ENCODE data around the gene PPP1R16B. TPM values are rescaled to one million over a fixed set of nuclear protein-coding genes. Genes with fewer than 3 reads are reported as not detected.

The PPP1R16B gene
- total RNA-seq, 1 donor from 2014 or later: 109 TPM

- Mint-ChIP-seq H3K27ac (peak overlapping the region; percentile 86), H3K9me3 (no peaks in the 10 kb centered on the region), H3K4me1 (ENCODE audit: low read depth) (peaks cover 45% of the 10 kb centered on the region), H3K4me3 (ENCODE audit: low read depth) (no peak overlapping the region), H3K36me3 (ENCODE audit: low read depth) (peaks cover 58% of the 10 kb centered on the region), H3K27me3 (ENCODE audit: low read depth) (no peaks in the 10 kb centered on the region)
- intact Hi-C loops (cut with micrococcal nuclease): loop anchor here (2.0 to 5.0 kb wide), 3 partner anchors 18 to 160 kb away; partner anchors contain the start of gene ACTR5
- DNase-seq (ENCODE audit: low spot score): no peak
Observed at GRCh38 chr20:38892091-38892981, 86.8 kb downstream of the PPP1R16B start.

DNA sequence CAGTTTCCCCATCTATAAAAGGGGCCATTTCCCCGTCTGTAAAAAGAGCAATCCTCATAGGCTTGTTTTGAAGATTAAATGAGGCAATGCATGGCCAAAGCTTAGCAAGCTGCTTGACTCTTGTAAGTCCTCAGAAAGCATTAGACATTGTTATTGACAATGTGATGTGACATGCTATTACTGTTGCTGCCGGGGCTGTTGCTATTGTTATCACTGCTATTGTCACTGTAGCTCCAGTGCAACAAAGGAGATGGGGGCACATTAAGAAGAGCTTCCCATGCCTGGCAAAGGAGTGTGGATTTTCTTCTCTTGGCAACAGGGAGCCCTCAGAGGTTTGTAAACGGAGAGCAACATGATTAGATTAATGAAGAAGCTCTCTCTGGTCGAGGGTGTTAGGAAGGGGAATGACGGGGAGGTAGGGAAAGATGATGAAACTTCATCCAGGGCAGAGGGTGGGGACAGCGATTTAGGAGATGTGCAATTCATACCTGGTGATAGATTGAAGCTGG is 87.6 kb downstream of the PPP1R16B start:
- H3K27ac Mint-ChIP-seq: peak overlapping the region; percentile 86
- no peaks in the 10 kb centered on the region for H3K9me3 Mint-ChIP-seq
- no peak for DNase-seq (ENCODE audit: low spot score)
- intact Hi-C loops (cut with micrococcal nuclease): loop anchor here (1.0 to 5.0 kb wide), 5 partner anchors 18 to 161 kb away; partner anchors contain the start of genes ACTR5 and PPP1R16B
- H3K27me3 Mint-ChIP-seq (ENCODE audit: low read depth): no peaks in the 10 kb centered on the region
- H3K4me1 Mint-ChIP-seq (ENCODE audit: low read depth): peaks cover 45% of the 10 kb centered on the region
- peaks cover 64% of the 10 kb centered on the region for H3K36me3 Mint-ChIP-seq (ENCODE audit: low read depth)
- peak overlapping the region; percentile 22 for H3K4me3 Mint-ChIP-seq (ENCODE audit: low read depth)

GRCh38 chr20:38893565-38894090 is 88.1 kb downstream of the PPP1R16B start:
- Mint-ChIP-seq H3K27me3 (ENCODE audit: low read depth) (no peaks in the 10 kb centered on the region), H3K9me3 (no peaks in the 10 kb centered on the region), H3K27ac (peak overlapping the region; percentile 62), H3K4me3 (ENCODE audit: low read depth) (no peak overlapping the region), H3K36me3 (ENCODE audit: low read depth) (peaks cover 68% of the 10 kb centered on the region), H3K4me1 (ENCODE audit: low read depth) (peaks cover 45% of the 10 kb centered on the region)
- DNase-seq (ENCODE audit: low spot score): peak; percentile 72
- intact Hi-C loops (cut with micrococcal nuclease): loop anchor here (1.0 to 5.0 kb wide), 6 partner anchors 19 to 247 kb away; partner anchors contain the start of genes ACTR5 and PPP1R16B

- no peaks in the 10 kb centered on the region for H3K27me3 Mint-ChIP-seq (ENCODE audit: low read depth)
- intact Hi-C loops (cut with micrococcal nuclease): loop anchor here (2.0 to 5.0 kb wide), 3 partner anchors 147 to 247 kb away; partner anchors contain the start of gene ACTR5
- H3K9me3 Mint-ChIP-seq: no peaks in the 10 kb centered on the region
- peak overlapping the region; percentile 79 for H3K27ac Mint-ChIP-seq
- H3K4me3 Mint-ChIP-seq (ENCODE audit: low read depth): peak overlapping the region; percentile 18
- H3K36me3 Mint-ChIP-seq (ENCODE audit: low read depth): peaks cover 65% of the 10 kb centered on the region
- no peak for DNase-seq (ENCODE audit: low spot score)
- H3K4me1 Mint-ChIP-seq (ENCODE audit: low read depth): peaks cover 41% of the 10 kb centered on the region
Observed at GRCh38 chr20:38894091-38894847, 88.8 kb downstream of the PPP1R16B start.

DNA sequence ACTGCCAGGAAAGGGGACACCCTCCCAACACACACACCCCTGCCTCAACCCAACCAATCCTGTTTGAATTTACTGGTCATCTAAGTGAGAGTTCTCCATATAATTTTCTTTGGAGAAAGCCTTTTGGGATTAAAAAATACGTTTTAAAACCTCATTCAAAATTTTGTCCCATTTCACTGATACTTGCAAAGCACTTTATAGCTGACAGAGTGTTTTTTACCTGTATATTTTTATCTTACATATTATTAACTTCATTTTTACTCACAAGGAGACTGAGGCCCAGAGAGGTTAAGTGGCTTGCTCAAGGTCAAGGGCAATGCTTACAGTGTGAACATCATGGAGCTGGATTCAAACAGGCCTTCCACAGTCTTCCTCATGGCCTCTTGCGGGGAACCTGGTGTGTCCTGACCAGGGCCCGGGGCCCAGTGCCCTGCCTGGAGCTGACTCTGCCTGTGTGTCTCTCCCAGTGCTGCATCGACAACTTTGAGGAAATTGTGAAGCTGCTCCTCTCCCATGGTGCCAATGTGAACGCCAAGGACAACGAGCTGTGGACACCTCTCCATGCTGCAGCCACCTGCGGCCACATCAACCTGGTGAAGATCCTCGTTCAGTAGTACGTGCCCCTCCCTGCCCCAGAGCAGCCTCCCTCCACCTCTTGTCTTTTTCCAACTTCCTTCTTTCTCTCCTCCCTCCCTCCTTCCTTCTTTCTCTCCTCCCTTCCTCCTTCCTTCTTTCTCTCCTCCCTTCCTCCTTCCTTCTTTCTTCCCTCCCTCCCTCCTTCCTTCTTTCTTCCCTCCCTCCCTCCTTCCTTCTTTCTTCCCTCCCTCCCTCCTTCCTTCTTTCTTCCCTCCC is 89.8 kb downstream of the PPP1R16B start:
- peaks cover 32% of the 10 kb centered on the region for H3K4me1 Mint-ChIP-seq (ENCODE audit: low read depth)
- H3K9me3 Mint-ChIP-seq: no peaks in the 10 kb centered on the region
- peaks cover 65% of the 10 kb centered on the region for H3K36me3 Mint-ChIP-seq (ENCODE audit: low read depth)
- intact Hi-C loops (cut with micrococcal nuclease): loop anchor here (2.0 kb wide), 1 partner anchor 249 kb away; no protein-coding TSS in a partner anchor
- no peak for DNase-seq (ENCODE audit: low spot score)
- no peak overlapping the region for H3K4me3 Mint-ChIP-seq (ENCODE audit: low read depth)
- H3K27ac Mint-ChIP-seq: no peak overlapping the region
- H3K27me3 Mint-ChIP-seq (ENCODE audit: low read depth): no peaks in the 10 kb centered on the region

DNA sequence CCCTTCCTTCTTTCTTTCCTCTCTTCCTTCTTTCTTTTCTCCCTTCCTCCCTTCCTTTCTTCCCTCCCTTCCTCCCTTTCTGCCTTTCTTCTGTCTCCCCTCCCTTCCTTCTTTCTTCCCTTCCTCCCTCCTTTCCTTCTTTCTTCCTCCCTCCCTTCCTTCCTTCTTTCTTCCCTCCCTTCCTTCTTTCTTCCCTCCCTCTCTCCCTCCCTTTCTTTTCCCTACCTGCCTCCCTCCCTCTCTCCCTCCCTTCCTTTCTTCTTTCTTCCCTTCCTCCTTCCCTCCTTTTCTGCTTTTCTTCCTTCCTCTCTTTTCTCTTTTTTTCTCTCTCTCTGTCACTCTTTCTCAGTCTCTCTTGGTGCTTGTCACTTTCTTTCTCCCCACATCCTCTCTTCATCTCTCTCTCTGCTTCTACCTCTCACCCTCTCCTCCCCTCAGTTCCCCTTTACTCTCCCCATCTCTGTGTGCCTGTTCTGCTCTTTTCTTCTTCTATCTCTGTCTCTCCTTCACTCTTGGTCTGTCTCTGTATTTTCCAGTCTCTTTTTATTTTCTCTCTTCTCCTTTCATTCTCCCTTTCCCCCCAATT is 90.6 kb downstream of the PPP1R16B start:
- Mint-ChIP-seq H3K27ac (peak overlapping the region; percentile 65), H3K36me3 (ENCODE audit: low read depth) (peaks cover 66% of the 10 kb centered on the region), H3K4me3 (ENCODE audit: low read depth) (no peak overlapping the region), H3K27me3 (ENCODE audit: low read depth) (no peaks in the 10 kb centered on the region), H3K4me1 (ENCODE audit: low read depth) (peaks cover 29% of the 10 kb centered on the region), H3K9me3 (no peaks in the 10 kb centered on the region)
- intact Hi-C loops (cut with micrococcal nuclease): no loop called here
- DNase-seq (ENCODE audit: low spot score): no peak

DNA sequence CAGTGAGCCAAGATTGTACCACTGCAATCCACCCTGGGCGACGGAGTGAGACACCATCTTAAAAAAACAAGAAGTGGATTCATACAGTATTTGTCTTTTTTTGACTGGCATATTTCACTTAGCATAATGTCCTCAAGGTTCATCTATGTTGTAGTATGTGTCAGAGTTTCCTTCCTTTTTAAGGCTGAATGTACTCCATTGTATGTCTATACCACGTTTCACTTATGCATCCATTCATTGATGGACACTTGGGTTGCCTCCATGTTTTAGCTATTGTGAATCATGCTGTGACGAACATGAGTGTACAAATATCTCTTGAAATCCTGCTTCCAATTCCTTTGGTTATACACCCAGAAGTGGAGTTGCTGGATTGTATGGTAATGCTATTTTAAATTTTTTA is 91.8 kb downstream of the PPP1R16B start:
- H3K36me3 Mint-ChIP-seq (ENCODE audit: low read depth): peaks cover 76% of the 10 kb centered on the region
- peaks cover 26% of the 10 kb centered on the region for H3K4me1 Mint-ChIP-seq (ENCODE audit: low read depth)
- no peaks in the 10 kb centered on the region for H3K27me3 Mint-ChIP-seq (ENCODE audit: low read depth)
- no peak overlapping the region for H3K27ac Mint-ChIP-seq
- DNase-seq (ENCODE audit: low spot score): no peak
- H3K9me3 Mint-ChIP-seq: no peaks in the 10 kb centered on the region
- no peak overlapping the region for H3K4me3 Mint-ChIP-seq (ENCODE audit: low read depth)
- intact Hi-C loops (cut with micrococcal nuclease): no loop called here

DNA sequence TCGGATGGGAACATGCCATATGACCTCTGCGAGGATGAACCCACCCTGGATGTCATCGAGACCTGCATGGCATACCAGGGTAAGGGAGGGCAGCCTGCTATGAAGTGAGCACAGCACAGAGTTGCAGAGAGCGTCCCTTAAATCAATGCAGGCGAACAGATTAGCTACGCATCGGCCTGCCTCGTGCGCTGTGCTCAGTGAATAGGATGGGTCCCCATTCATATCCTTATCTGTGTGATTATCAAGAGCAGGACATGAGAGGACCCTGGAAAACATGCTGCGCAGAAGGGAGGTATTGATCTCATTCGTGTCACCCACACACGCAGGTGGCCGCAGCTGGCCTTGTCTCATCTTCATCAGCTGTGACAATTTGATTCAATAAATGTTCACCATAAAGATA is 95.1 kb downstream of the PPP1R16B start:
- intact Hi-C loops (cut with micrococcal nuclease): no loop called here
- peaks cover 82% of the 10 kb centered on the region for H3K36me3 Mint-ChIP-seq (ENCODE audit: low read depth)

DNA sequence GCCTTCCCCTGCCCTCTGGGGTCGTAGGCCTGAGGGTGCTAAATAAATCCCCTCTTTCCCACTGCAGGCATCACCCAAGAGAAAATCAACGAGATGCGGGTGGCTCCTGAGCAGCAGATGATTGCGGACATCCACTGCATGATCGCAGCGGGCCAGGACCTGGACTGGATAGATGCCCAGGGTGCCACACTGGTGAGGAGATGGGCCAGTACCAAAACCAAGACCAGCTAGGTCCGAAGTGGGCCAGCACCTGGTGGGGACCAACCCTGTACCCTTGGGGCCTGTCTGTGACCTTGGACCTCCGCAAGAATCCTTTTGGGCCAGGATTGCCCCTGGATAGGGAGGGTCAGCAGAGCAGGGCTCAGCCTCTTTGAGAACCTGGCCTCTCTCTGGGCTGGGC is 97.1 kb downstream of the PPP1R16B start:
- DNase-seq (ENCODE audit: low spot score): no peak
- H3K4me1 Mint-ChIP-seq (ENCODE audit: low read depth): no peaks in the 10 kb centered on the region
- H3K36me3 Mint-ChIP-seq (ENCODE audit: low read depth): peaks cover 83% of the 10 kb centered on the region
- intact Hi-C loops (cut with micrococcal nuclease): no loop called here
- H3K27me3 Mint-ChIP-seq (ENCODE audit: low read depth): no peaks in the 10 kb centered on the region
- H3K4me3 Mint-ChIP-seq (ENCODE audit: low read depth): no peak overlapping the region
- peaks cover 11% of the 10 kb centered on the region for H3K9me3 Mint-ChIP-seq
- no peak overlapping the region for H3K27ac Mint-ChIP-seq

More for the DNA sequence above, 95.1 kb downstream of the PPP1R16B start:
- H3K4me3 Mint-ChIP-seq (ENCODE audit: low read depth): no peak overlapping the region
- H3K27ac Mint-ChIP-seq: no peak overlapping the region
- H3K4me1 Mint-ChIP-seq (ENCODE audit: low read depth): peaks cover 5% of the 10 kb centered on the region
- no peak for DNase-seq (ENCODE audit: low spot score)
- H3K9me3 Mint-ChIP-seq: peaks cover 11% of the 10 kb centered on the region
- H3K27me3 Mint-ChIP-seq (ENCODE audit: low read depth): no peaks in the 10 kb centered on the region

- peaks cover 11% of the 10 kb centered on the region for H3K9me3 Mint-ChIP-seq
- H3K36me3 Mint-ChIP-seq (ENCODE audit: low read depth): peaks cover 83% of the 10 kb centered on the region
- H3K4me1 Mint-ChIP-seq (ENCODE audit: low read depth): no peaks in the 10 kb centered on the region
- H3K27me3 Mint-ChIP-seq (ENCODE audit: low read depth): no peaks in the 10 kb centered on the region
- intact Hi-C loops (cut with micrococcal nuclease): no loop called here
- H3K27ac Mint-ChIP-seq: no peak overlapping the region
- no peak overlapping the region for H3K4me3 Mint-ChIP-seq (ENCODE audit: low read depth)
- DNase-seq (ENCODE audit: low spot score): no peak
Observed at GRCh38 chr20:38903335-38903734, 97.8 kb downstream of the PPP1R16B start.

GRCh38 chr20:38905375-38905774 is 99.9 kb downstream of the PPP1R16B start:
- H3K36me3 Mint-ChIP-seq (ENCODE audit: low read depth): peaks cover 91% of the 10 kb centered on the region
- H3K27ac Mint-ChIP-seq: no peak overlapping the region
- intact Hi-C loops (cut with micrococcal nuclease): no loop called here
- H3K27me3 Mint-ChIP-seq (ENCODE audit: low read depth): no peaks in the 10 kb centered on the region
- H3K4me3 Mint-ChIP-seq (ENCODE audit: low read depth): no peak overlapping the region
- no peaks in the 10 kb centered on the region for H3K4me1 Mint-ChIP-seq (ENCODE audit: low read depth)
- peaks cover 11% of the 10 kb centered on the region for H3K9me3 Mint-ChIP-seq
- DNase-seq (ENCODE audit: low spot score): no peak

Measured in activated T-helper 2 cell treated with anti-CD3 and anti-CD28 coated beads, Interferon-gamma antibody, Interleukin-2, Interleukin-4, amounts not matched to agents 10 μg/mL and 5 μg/mL and 100 μg/mL, durations not matched to agents 14 hours and 24 hours and 36 hours (primary cell).